ENCODE results near the gene LYG2. TPM values are rescaled to one million over a fixed set of nuclear protein-coding genes. Genes with fewer than 3 reads are reported as not detected.

LYG2 gene
- total RNA-seq, 1 donor from 2014 or later: not detected

- Histone ChIP-seq H4K20me1 (ENCODE audit: low read depth) (no peaks in the 10 kb centered on the region), H3F3A (ENCODE audit: low read depth) (no peaks in the 10 kb centered on the region), H3K27me3 (no peaks in the 10 kb centered on the region), H3K4me2 (no peak overlapping the region), H3K4me1 (no peaks in the 10 kb centered on the region), H3K9ac (no peak overlapping the region), H3K27ac (no peak overlapping the region), H3K4me3 (no peak overlapping the region), H3K9me3 (ENCODE audit: low read depth) (no peaks in the 10 kb centered on the region), H3K79me2 (ENCODE audit: low read depth) (no peaks in the 10 kb centered on the region), H3K36me3 (no peaks in the 10 kb centered on the region), H2AFZ (replicated peaks) (no peak overlapping the region)
- H3K9me3 Mint-ChIP-seq: peaks cover 16% of the 10 kb centered on the region
- H3K36me3 Mint-ChIP-seq: peaks cover 19% of the 10 kb centered on the region
- H3K27ac Mint-ChIP-seq: no peak overlapping the region
- TF ChIP-seq EZH2 (IDR thresholded peaks at IDR 0.05) (no peak), EZH2phosphoT487 (IDR thresholded peaks at IDR 0.05) (no peak), CTCF (IDR thresholded peaks at IDR 0.05) (no peak)
- DNase-seq (ENCODE audit: low spot score): no peak
- H3K27me3 Mint-ChIP-seq (ENCODE audit: insufficient read depth, low read depth): no peaks in the 10 kb centered on the region
- H3K4me3 Mint-ChIP-seq: no peak overlapping the region
- H3K4me1 Mint-ChIP-seq: no peaks in the 10 kb centered on the region
Measured at GRCh38 chr2:99205491-99205890, 50.0 kb downstream of the LYG2 start.

GRCh38 chr2:99201959-99202678 lies 53.3 kb downstream of the LYG2 start:
- H3K79me2 ChIP-seq (ENCODE audit: low read depth): no peaks in the 10 kb centered on the region
- H4K20me1 ChIP-seq (ENCODE audit: low read depth): no peaks in the 10 kb centered on the region
- H3K9me3 Mint-ChIP-seq: peaks cover 16% of the 10 kb centered on the region
- H3K9me3 ChIP-seq (ENCODE audit: low read depth): no peaks in the 10 kb centered on the region
- H3K27ac Mint-ChIP-seq: no peak overlapping the region
- H3F3A ChIP-seq (ENCODE audit: low read depth): no peaks in the 10 kb centered on the region
- DNase-seq (ENCODE audit: low spot score): no peak
- no peaks in the 10 kb centered on the region for H3K27me3 ChIP-seq
- no peak overlapping the region for H2AFZ ChIP-seq (replicated peaks)
- H3K27me3 Mint-ChIP-seq (ENCODE audit: insufficient read depth, low read depth): peaks cover 2% of the 10 kb centered on the region
- H3K4me3 Mint-ChIP-seq: no peak overlapping the region
- H3K36me3 ChIP-seq: no peaks in the 10 kb centered on the region
- no peak overlapping the region for H3K4me2 ChIP-seq
- peaks cover 14% of the 10 kb centered on the region for H3K36me3 Mint-ChIP-seq
- H3K4me1 ChIP-seq: no peaks in the 10 kb centered on the region
- TF ChIP-seq EZH2phosphoT487 (IDR thresholded peaks at IDR 0.05) (no peak), CTCF (IDR thresholded peaks at IDR 0.05) (no peak), EZH2 (IDR thresholded peaks at IDR 0.05) (no peak)
- H3K9ac ChIP-seq: no peak overlapping the region
- H3K4me3 ChIP-seq: no peak overlapping the region
- no peaks in the 10 kb centered on the region for H3K4me1 Mint-ChIP-seq
- H3K27ac ChIP-seq: no peak overlapping the region

- Mint-ChIP-seq H3K36me3 (peaks cover 16% of the 10 kb centered on the region), H3K27me3 (ENCODE audit: insufficient read depth, low read depth) (peaks cover 2% of the 10 kb centered on the region), H3K9me3 (peaks cover 3% of the 10 kb centered on the region), H3K4me1 (no peaks in the 10 kb centered on the region), H3K4me3 (no peak overlapping the region), H3K27ac (no peak overlapping the region)
- H3F3A ChIP-seq (ENCODE audit: low read depth): no peaks in the 10 kb centered on the region
- no peak overlapping the region for H3K9ac ChIP-seq
- DNase-seq (ENCODE audit: low spot score): no peak
- no peaks in the 10 kb centered on the region for H3K79me2 ChIP-seq (ENCODE audit: low read depth)
- no peak for TF ChIP-seq EZH2 (IDR thresholded peaks at IDR 0.05)
- no peaks in the 10 kb centered on the region for H3K4me1 ChIP-seq
- no peak overlapping the region for H2AFZ ChIP-seq (replicated peaks)
- no peak overlapping the region for H3K4me3 ChIP-seq
- H3K9me3 ChIP-seq (ENCODE audit: low read depth): no peaks in the 10 kb centered on the region
- no peak overlapping the region for H3K4me2 ChIP-seq
- no peaks in the 10 kb centered on the region for H3K27me3 ChIP-seq
- H4K20me1 ChIP-seq (ENCODE audit: low read depth): no peaks in the 10 kb centered on the region
- peaks cover 4% of the 10 kb centered on the region for H3K36me3 ChIP-seq
- H3K27ac ChIP-seq: no peak overlapping the region
Measured at GRCh38 chr2:99200076-99200800, 55.2 kb downstream of the LYG2 start.
